GM11168 (cell line): ENCODE results near the gene RANBP3L.

Source experiments
- in situ Hi-C: fragments of 300-500 bp; cut with MboI; formaldehyde crosslinking; loops from one replicate; pipeline ENCODE4 v1.12.0; 2022; ENCODE audit warnings: low sequenced_read_pairs; ENCODE audit not compliant: unreplicated experiment

The RANBP3L gene

DNA sequence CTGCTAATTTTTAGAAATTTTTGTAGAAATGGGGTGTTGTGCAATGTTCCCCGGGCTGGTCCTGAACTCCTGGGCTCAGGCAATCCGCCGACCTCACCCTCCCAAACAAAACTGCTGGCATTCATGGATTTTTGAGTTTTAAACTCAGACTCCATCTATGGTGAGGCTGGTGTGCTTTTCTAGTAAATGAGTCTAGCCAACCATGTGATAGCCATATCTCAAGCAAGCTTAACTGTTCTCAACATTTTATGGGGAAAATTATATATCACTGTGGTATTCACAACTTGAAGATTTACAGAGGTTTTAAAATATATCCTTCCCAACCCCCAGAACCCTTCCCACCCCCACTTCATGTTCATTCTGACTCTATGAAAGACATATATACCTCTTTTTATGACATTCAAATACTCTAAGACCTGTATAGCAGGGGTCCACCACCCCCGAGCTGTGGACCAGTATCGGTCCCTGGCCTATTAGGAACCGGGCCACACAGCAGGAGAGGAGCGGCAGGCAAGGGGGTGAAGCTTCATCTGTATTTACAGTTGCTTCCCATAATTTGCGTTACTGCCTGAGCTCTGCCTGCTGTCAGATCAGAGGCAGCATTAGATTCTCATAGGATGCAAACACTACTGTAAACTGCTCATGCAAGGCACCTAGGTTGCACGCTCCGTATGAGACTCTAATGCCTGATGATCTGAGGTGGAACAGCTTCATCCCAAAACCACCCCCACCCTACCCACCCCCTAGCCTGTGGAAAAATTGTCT lies 55.5 kb downstream of the RANBP3L start:
- in situ Hi-C loops: no loop called here

DNA sequence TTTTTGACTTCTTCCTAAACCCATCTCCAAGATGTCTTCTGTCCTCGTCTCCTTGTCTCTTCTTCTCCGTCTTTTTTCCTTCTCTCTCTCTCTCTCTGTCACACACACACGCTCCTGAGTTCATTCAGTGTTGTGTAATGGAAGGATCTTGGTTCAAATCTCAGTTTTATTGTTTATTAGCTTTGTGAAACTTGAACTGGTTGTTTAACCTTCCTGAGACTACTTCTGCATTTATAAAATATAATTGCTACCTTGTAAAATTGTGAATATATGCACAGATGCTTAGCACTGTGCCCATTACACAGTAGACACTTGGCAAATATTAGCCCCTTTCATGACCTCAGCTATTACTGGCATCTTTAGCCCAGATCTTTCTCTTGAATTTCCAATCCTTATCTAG lies 57.6 kb downstream of the RANBP3L start:
- in situ Hi-C loops: no loop called here

DNA sequence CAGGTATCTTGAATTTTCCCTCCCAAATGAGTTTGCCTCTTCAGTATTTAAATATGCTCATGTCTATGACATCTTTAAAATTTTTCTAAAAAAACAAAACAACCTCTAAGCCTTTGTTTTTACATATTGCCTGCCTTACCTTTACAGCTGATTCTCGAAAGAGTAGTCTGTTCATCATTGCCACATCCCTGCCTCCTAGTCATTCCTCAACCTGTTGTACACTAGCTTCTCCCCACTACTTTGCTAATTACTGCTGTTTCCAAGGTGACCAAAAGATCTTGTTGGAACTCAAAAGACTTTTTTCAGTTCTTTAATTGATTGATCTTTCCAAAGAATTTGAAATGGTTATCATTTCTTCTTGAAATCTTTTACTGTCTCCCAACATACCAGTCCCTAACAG lies 58.0 kb downstream of the RANBP3L start:
- in situ Hi-C loops: no loop called here

DNA sequence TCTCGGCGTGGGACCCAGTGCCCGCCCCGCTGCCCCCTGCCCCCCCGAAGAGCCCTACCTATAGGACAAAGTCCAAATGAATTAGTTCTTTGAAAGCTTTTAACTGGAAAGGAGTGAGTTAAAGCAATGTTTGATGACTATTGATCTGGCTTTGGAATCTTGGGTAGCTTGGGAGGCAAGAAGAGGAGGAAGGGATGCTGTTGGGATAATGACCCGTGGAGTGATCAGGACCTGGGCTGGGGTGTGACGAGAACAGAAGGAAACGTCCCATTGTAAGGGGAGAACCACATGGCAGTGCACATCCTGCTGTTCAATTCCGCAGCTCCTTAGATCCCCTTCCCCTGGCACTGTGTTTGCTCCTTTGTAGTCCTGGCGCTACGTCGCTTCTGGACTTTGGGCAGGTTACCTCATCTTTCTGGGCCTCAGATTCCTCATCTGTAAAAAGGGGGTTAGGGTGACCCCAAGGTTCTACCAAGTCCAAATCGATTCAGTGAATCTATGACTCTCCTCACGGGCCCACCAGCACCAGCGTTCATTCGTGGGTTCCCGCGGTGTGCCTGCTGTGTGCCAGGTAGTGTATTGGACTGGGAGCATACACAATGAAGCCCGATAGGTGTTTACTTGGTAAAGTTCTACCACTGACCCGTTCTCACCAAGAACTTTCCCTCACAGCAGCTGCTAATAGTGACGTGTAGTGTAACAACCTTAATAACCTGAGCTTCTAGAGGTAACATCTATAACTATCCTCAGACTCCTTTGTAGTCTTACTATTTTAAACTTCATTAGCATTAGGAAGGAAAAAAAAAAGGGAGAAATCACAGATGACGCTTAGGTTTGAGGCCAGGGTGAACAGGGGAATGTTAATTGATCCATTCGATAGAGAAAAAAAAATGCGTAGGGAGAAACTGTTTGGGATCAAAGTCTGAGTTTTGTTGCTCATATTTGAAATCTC lies 58.9 kb downstream of the RANBP3L start:
- in situ Hi-C loops: no loop called here

DNA sequence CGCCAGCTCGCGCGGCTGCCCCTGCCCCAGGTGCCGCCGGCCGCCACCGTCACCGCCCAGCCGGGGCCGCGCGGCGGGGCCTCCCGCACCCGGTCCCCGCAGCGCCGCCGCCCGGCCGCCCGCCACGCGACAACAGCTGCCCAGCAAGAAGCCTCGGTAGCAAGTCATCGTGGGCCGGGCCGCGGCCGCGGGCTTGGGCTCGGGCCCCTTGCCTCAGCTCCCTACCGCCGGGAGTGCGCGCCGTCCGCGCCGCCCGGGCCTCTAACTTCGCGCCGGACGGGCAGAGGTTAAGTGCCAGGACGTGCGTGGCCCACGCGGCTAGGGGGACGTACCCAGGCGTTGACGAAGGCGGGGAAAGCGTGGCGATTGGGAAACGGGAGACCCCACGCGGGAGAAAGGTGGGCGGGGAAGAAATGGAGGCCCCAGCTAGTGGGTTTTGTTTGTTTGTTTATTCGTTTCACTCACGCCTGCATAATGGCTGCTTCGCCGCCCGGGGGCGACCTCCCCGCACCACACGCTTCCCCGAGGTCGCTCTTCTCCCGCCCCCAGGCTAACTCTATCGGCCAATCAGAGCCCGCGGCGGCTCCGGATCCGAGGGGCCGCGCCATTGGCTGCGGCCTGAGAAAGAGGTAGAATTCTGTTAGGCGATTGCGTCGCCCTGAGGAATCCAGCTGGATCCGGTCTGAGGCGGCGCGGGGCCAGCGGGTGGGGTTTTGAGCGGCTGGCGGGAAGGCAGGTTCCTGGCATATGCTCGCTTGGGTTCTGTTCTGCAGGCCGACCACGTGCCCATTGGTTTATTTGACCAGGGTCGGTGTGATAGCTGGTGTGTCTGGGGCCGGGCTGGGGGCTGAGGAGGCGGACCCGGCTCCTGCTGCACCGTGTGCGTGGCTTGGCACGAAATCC lies 59.8 kb downstream of the RANBP3L start, which contains the start of gene NADK2:
NADK2 (minus strand) TSS at position 295 of the 903 bp plus-strand sequence; CDS start at position 168, 127 bp downstream.
- in situ Hi-C loops: no loop called here

DNA sequence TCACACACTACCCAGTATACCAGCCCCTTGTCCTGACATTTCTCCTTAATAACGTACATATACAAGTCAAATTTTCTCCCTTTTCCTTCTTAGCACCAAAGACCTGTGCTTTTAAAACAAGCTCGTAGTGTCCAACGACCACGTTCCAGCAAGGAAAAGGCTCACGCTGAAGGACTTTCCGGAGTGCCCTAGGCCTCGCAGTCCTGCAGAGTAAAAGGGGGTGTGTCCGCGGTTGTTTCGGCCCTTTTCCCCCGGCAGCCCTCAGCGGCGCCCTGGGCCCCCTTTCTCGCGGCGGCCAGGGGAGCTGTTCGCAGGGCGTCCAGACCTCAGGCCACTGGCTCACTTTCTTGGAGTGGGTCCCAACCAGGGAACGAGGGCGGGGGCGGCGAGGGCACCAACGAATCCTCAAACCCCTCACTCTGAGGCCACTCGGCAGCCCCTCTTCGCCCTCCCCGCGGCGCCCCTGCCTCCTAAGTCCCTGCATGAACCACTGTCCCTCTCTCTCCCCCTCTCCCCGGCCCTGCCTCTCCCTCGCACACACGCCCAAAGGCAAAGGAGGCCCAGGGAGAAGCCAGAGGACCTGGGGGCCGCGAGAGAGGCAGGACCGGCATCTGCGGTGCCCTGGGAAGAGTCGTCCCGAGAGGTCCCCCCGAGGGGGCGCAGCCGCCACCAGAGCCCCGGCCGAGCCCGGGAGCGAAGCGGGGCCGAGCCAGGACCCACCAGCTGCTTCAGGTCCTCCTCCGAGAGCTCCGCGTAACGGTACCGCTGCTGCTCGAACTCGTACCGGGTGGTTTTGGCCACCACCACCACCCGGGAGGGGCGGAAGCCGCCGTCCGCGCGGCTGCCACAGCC lies 60.7 kb downstream of the RANBP3L start:
- in situ Hi-C loops: no loop called here

DNA sequence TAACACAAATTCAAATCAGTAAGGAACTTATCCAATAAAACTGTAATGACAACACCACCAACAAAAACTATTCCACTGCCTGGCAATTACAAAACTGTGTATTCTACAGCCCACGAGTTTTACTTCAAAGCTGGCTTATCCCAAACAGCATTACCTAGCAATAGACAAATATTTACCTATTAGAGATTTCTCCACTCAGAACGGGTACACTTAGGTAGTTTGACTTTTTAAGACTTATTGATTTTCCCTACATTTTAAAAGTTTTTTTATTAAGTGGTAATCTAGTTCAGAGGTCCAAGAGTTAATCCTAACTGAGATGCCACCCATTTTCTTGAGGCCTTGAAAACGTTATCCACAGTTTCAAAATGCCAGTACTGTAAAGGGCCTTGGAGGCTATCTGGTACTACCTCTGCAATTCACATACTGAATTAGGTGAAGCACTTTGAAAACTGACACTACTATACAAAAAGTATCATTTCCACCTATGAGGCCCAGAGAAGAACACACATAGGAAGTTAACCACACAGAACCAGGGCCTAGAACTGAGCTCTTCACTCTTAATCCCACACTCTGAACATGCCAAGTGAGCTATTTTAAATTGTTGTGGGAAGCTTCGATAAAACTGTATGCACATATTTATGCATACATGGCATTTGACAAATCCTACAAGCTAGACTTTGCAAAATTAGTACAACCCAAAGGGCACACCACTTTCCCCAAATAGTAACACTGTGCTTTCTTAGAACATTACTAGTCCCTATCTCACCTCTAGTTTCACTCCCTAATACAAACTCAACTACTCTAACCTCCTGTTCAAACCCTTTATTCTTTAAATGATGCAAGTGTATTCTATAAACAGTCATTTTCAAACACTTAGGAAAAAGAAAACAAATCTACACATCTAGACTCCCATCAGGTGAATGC lies 62.1 kb downstream of the RANBP3L start:
- in situ Hi-C loops: no loop called here

DNA sequence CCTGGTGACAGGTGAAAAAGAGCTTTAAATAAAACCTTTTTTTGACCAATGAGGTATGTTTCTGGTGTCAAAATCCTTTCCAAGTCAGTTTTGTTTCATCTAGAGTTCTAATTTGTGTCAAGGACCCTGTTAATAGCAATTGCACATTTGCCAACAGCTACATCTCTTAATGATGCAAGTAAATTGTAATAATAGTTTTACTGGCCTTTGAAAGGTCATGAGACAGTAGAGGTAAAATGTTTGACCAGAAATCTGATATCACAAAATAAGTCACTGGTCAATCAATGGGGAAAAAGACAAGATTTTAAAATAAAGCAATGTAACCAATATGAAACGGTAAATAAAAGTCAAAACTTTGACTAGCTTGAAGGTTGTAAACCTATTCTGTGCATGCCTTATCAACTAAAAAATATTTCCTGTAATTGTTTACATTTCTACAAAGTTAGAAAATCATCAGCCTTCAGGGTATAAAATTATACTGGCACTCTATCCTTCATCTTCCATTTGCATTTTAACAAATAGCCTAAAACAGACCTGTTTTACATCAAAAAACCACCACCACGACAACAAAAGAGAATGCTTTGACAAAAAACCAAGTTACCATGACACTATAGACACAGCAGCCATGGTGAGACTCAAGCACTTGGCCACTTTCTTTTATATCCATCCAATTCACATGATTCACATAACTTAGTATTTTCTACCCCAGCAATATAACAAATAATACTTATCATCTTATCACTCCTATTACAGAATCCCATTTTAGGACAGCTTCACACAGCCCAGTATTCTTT lies 63.0 kb downstream of the RANBP3L start:
- in situ Hi-C loops: no loop called here

DNA sequence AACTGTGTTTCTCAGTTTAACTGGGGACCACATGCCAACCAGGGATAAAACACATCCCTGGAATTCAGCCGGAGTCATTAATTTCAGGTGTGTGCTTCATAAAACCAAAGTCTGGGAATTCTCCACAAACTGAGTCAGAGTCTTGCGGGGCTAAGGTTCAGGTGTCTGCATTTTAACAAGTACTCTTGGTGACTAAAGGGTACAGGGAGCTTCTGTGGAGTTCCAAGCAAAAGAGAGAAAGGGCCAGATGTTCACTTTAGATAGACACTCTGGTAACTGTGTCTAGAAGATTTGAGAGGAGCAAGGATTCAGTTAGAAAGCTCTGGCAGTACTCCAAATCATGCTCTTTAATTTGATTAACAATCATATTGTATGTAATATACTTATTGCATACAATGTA lies 64.0 kb downstream of the RANBP3L start:
- in situ Hi-C loops: no loop called here

DNA sequence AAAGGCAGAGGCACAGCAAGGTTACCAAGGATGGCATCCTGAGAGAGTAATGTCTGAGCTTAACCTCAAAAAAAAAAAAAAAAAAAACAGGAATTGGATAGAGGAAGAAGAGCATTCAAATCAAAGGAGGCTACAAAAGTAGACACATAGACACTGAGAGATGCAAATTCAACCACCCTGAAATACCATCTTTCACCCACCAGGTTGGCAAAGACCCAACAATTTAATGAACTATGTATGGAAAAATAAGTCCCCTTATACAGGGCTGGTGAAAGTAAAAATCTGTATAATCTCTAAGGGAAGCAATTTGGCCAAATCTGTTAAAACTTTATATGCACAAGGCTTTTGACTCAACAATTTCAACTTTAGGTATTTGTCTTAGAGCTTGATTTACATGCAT lies 64.9 kb downstream of the RANBP3L start:
- in situ Hi-C loops: no loop called here

DNA sequence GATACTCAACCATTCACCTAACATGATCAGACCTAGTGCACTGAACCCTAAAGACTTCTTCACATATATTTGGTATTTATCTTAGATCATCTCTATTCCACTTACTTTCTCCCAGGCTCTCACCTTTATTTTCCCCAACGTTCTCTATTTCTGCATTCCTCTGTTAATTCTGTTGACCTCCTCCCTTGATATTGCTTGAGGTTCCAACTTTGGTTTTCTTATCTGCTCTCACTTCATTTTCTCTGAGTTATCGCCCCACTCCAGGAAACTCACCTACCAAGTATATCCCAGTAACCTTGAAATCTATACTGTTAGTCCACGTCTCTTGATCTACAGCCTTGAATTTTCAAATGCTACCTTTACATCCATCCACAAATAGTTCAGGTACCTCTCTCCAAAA lies 69.2 kb downstream of the RANBP3L start:
- in situ Hi-C loops: no loop called here

DNA sequence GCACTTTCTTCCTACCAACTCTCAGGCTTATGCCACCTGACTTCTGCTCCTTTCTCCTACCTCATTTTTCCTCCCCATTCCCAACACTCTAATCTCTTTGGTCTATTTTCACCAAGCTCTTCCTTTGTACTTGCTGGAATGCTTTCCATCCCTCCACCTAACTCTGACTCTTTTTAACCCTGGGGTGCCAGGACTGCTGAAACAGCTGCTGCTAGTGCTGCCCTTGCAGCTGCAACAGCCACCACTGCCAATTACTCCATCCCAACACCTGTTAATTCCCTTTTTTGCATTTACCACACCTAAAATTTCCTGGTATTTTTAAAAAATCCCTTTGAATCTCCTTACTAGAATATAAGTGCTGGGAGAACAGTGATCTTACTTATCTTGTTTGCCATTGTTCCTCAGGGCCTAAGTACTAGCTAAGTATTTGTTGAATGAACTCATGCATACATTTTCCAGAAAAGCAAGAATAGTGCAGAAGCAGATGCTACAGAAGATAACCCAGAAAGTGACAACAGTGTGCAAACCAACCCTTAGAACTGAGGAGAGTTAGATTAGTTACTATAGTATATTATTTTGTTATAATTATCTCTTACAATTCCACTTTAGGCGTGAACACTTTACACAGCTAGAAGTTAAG lies 71.4 kb downstream of the RANBP3L start:
- in situ Hi-C loops: no loop called here

DNA sequence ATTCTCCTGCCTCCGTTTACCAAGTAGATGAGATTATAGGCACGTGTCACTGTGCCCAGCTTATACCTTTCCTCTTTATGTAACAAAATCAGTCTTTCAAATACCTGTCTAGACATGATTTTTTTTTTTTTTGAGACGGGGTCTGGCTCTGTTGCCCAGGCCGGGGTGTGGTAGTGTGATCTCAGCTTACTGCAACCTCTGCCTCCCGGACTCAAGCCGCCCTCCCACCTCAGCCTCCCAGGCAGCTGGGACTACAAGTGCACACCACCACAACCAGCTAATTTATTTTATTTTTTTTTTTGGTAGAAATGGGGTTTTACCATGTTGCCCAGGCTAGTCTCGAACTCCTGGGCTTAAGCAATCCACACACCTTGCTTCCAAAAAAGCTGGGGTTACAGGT lies 73.2 kb downstream of the RANBP3L start:
- in situ Hi-C loops: no loop called here

DNA sequence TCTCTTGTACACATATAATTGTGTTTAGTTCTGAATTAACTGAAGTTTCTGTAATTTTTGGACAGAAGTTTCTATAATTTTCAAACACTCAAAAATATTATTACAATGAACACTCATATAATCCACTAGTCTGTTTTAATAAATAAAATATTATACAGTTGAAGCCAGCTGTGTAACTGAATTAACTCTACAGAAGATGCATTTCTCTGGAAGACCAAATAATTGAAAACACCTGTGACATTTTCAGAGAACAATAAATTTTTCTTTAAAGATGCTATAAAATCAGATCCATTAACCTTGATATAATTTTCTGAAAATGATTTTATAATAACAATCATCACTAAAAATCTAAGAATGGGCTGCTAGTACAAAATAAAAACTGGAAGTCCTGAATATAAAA lies 74.7 kb downstream of the RANBP3L start:
- in situ Hi-C loops: no loop called here

DNA sequence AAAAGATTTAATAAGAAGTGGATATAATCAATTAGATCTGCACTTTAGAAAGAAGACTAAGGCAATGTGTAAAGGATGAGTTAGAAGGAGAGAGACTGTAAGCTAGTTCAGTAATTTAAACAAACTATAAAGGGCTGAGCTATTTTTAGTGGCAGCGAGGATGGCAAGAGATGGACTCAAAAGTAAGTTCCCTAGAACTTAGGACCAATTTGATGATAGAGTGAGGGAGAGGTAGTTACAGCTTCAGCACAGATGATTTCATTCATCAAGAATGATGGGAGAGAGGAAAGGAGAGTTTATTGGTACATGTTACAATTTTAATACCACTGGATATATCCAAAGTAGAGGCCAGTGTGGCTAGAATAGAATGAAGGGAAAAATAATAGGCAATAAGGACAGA lies 79.1 kb downstream of the RANBP3L start:
- in situ Hi-C loops: no loop called here

DNA sequence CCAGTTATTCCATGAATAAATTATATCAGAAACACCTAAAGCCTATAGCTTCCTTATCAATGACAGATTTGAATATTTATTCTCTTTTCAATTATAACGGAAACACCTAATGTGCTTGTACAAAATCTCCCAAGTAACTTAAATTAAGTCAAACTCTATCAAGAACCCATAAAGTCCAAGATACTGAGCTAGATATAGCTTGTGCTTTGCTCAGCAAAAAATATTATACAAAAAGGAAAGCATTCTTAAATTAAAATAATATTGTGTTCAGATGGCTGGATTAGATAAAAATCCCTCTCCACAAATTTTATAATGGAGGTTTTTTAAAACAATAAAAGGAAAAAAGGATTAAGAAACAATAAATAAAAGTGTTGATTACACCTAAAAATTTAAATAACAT lies 83.7 kb downstream of the RANBP3L start:
- in situ Hi-C loops: no loop called here

DNA sequence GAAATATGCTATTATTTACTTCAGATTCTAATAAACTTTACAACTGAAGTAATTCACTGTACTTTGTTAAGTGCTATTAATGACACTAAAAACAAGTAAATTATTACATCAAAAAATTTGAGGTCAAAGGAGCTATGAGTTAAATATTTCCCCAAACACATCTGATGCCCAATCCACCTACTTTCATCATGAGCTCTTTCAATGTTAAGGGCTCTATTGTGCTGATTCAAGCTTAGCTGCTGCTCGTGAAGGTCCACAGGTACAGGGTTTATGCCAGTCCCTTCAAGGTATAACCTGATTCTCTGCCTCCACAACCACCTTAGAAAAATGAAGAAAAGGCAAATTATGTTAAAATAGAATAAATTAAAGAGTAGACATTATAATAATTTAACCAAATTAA lies 84.1 kb downstream of the RANBP3L start:
- in situ Hi-C loops: no loop called here
